Activated B cell treated with CpG ODN at 0.5 μM for 24 hours (primary cell): ENCODE measurements around the gene SPAG7. TPM values are rescaled to one million over a fixed set of nuclear protein-coding genes. Genes with fewer than 3 reads are reported as not detected.

Experiments
- ATAC-seq: fragments of 200-7000 bp; cut with Tn5 transposase; one replicate; pipeline ENCODE4 v1.10.0; 2021; ENCODE audit warnings: low read depth, mild to moderate bottlenecking, moderate library complexity
- CTCF ChIA-PET: fragments of 350-600 bp; sonication (Branson Sonifier 250); formaldehyde crosslinking; loops from one replicate; lab custom pipeline; 2021; ENCODE audit warnings: antibody characterized with exemption; lab: Charles Lee
- POLR2A ChIA-PET: fragments of 350-600 bp; sonication (Branson Sonifier 250); formaldehyde crosslinking; loops from one replicate; lab custom pipeline; 2021; ENCODE audit warnings: antibody characterized with exemption; lab: Charles Lee
- DNase-seq: peaks from one replicate; pipeline ENCODE4 v3.0.0; 2022
- H3K27ac Mint-ChIP-seq: one replicate; pipeline ENCODE4 v1.8.0; 2020; ENCODE audit warnings: mixed read lengths
- H3K27me3 Mint-ChIP-seq: one replicate; pipeline ENCODE4 v1.8.0; 2021; ENCODE audit warnings: mixed read lengths
- H3K36me3 Mint-ChIP-seq: one replicate; pipeline ENCODE4 v1.8.0; 2021; ENCODE audit warnings: low read depth, mixed read lengths
- H3K4me1 Mint-ChIP-seq: one replicate; pipeline ENCODE4 v1.8.0; 2021; ENCODE audit warnings: mixed read lengths
- H3K4me3 Mint-ChIP-seq: one replicate; pipeline ENCODE4 v1.8.0; 2020; ENCODE audit warnings: mild to moderate bottlenecking, mixed read lengths
- H3K9me3 Mint-ChIP-seq: one replicate; pipeline ENCODE4 v1.8.0; 2020; ENCODE audit warnings: mixed read lengths
- intact Hi-C: fragments of 100-400 bp; cut with micrococcal nuclease; formaldehyde crosslinking; loops from one replicate; pipeline ENCODE4 v1.15.1; 2024
- total RNA-seq: library from RNA; stranded (reverse); gene quantifications from 2 replicates; pipeline ENCODE4 v1.2.3, GENCODE V29; 2022
- TF ChIP-seq, protein P1 (sequence below): fragments of 200-600 bp; IDR thresholded peaks from one replicate; pipeline ENCODE4 v1.8.0; 2022; ENCODE audit warnings: antibody characterized with exemption, mild to moderate bottlenecking

The SPAG7 gene
- total RNA-seq, 1 donor from 2014 or later, result 64.2 TPM

DNA sequence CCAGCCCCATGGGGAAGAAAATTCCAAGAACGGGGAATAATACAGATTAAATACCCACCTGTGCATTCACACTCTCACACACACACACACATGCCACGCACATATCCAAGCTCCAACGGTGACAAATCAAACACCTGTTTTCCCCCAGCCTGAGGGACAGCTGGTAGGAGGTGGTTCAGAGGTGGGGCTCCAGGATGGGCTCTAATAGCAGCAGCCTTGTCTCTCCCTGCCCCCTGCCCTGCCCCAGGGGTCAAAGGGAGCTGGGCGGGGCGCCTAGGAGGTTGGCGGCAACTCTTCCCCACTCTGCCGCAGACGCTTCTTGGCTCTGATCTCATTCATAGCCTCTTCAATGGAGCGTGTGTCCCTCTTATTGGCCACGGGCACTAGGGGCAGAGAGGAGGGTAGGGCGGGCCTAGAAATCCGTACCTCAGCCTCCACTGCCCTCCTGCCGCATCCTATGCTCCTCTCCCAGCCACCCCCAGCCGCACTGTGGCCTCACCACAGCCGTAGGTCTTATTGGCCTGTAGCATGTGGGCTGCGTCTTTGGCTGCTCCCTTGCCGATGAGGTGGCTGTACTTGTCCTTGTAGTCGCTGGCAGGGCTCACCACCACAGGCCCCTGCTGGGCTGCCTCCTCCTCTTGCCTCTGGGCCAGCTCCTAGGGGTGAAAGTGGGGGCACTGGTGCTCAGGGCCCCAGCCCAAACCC lies 8.2 kb downstream of the SPAG7 start:
- H3K4me3 Mint-ChIP-seq, result no peak overlapping the region
- intact Hi-C loops, result no loop called here
- DNase-seq, result no peak

DNA sequence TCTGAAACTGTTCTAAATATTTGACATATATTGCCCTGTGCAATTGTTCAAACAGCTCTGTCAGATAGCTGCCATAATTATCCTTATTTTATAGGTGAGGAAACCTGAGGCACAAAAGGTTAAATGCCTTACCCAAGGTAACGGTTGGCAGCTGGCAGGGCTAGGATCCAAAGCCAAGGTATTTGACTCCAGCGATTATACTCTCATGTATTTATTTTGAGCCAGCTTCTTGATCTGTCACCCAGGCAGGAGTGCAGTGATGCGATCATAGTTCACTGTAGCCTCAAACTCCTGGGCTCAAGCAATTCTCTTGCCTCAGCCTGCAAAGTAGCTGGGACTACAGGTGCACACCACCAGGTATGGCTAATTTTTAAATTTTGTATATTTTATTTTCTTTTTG lies 9.5 kb downstream of the SPAG7 start:
- no peak overlapping the region for H3K4me3 Mint-ChIP-seq
- DNase-seq, result no peak
- intact Hi-C loops, result no loop called here
- CTCF ChIA-PET, result interaction anchor here (1.4 kb wide), 1 partner anchor 49 kb away, joined by 4 read pairs; no protein-coding TSS in a partner anchor
- H3K9me3 Mint-ChIP-seq, result no peaks in the 10 kb centered on the region
- peaks cover 37% of the 10 kb centered on the region for H3K36me3 Mint-ChIP-seq
- H3K4me1 Mint-ChIP-seq, result no peaks in the 10 kb centered on the region
- H3K27ac Mint-ChIP-seq, result no peak overlapping the region
- POLR2A ChIA-PET, result interaction anchor here (0.7 to 2.3 kb wide), 3 partner anchors 9 to 120 kb away, joined by 4 to 8 read pairs (median 6); partner anchors contain the start of genes PFN1, SPAG7 and ZFP3
- no peak for ATAC-seq
- H3K27me3 Mint-ChIP-seq, result no peaks in the 10 kb centered on the region
- TF ChIP-seq, protein P1, sequence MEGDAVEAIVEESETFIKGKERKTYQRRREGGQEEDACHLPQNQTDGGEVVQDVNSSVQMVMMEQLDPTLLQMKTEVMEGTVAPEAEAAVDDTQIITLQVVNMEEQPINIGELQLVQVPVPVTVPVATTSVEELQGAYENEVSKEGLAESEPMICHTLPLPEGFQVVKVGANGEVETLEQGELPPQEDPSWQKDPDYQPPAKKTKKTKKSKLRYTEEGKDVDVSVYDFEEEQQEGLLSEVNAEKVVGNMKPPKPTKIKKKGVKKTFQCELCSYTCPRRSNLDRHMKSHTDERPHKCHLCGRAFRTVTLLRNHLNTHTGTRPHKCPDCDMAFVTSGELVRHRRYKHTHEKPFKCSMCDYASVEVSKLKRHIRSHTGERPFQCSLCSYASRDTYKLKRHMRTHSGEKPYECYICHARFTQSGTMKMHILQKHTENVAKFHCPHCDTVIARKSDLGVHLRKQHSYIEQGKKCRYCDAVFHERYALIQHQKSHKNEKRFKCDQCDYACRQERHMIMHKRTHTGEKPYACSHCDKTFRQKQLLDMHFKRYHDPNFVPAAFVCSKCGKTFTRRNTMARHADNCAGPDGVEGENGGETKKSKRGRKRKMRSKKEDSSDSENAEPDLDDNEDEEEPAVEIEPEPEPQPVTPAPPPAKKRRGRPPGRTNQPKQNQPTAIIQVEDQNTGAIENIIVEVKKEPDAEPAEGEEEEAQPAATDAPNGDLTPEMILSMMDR, result no peak

More for the DNA sequence above, 8.2 kb downstream of the SPAG7 start:
- H3K27me3 Mint-ChIP-seq, result no peaks in the 10 kb centered on the region
- peaks cover 39% of the 10 kb centered on the region for H3K36me3 Mint-ChIP-seq
- H3K9me3 Mint-ChIP-seq, result no peaks in the 10 kb centered on the region
- no peak overlapping the region for H3K27ac Mint-ChIP-seq
- TF ChIP-seq, protein P1, result no peak
- ATAC-seq, result no peak
- H3K4me1 Mint-ChIP-seq, result no peaks in the 10 kb centered on the region
- ChIA-PET CTCF (no interaction called here), POLR2A (interaction anchor here (1.2 kb wide), 1 partner anchor 19 kb away, joined by 3 read pairs; the partner anchor contains the start of genes RNF167 and SLC25A11)

DNA sequence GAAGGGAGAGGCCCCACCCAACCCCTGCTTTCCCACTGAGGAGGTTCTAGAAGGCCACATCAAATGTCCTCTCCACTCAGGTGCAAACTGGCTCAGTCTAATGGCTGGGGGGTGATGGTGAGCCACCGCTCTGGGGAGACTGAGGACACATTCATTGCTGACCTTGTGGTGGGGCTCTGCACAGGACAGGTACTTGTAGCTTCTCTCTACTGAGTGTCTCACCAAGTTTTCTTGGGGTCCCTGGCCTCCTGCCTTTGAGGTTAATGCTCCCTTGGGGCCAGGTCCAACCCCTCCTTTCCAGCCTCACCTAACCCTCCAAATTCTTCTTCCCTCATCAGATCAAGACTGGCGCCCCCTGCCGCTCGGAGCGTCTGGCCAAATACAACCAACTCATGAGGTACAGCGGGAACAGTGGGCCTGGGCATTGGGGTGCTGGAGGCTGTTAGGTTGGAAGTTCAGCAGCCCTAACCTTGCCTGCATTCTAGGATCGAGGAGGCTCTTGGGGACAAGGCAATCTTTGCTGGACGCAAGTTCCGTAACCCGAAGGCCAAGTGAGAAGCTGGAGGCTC lies 11.0 kb downstream of the SPAG7 start:
- Mint-ChIP-seq H3K27ac (no peak overlapping the region), H3K36me3 (peaks cover 34% of the 10 kb centered on the region), H3K4me3 (no peak overlapping the region), H3K9me3 (no peaks in the 10 kb centered on the region), H3K27me3 (no peaks in the 10 kb centered on the region), H3K4me1 (no peaks in the 10 kb centered on the region)
- ATAC-seq, result no peak
- intact Hi-C loops, result loop anchor here (1.0 kb wide), 1 partner anchor 47 kb away; no protein-coding TSS in a partner anchor
- ChIA-PET POLR2A (interaction anchor here (0.5 to 2.3 kb wide), 4 partner anchors 8 to 72 kb away, joined by 4 to 8 read pairs (median 5); partner anchors contain the start of genes PFN1, RNF167, SLC25A11 and SPAG7), CTCF (no interaction called here)
- TF ChIP-seq, protein P1, result no peak
- DNase-seq, result no peak

- DNase-seq (no peak), ATAC-seq (no peak)
- Mint-ChIP-seq H3K4me1 (peaks cover 12% of the 10 kb centered on the region), H3K4me3 (no peak overlapping the region), H3K27me3 (no peaks in the 10 kb centered on the region), H3K9me3 (no peaks in the 10 kb centered on the region), H3K27ac (no peak overlapping the region), H3K36me3 (peaks cover 22% of the 10 kb centered on the region)
- POLR2A ChIA-PET, result interaction anchor here (0.8 to 1.5 kb wide), 4 partner anchors 10 to 46 kb away, joined by 3 to 6 read pairs (median 4); partner anchors contain the start of genes RNF167, SLC25A11 and SPAG7
- TF ChIP-seq, protein P1, result no peak
- intact Hi-C loops, result no loop called here
- CTCF ChIA-PET, result no interaction called here
Observed at GRCh38 chr17:4955091-4955490, 12.5 kb downstream of the SPAG7 start.

- DNase-seq (no peak), ATAC-seq (no peak)
- Mint-ChIP-seq H3K27ac (no peak overlapping the region), H3K27me3 (peaks cover 2% of the 10 kb centered on the region), H3K4me3 (no peak overlapping the region), H3K9me3 (no peaks in the 10 kb centered on the region), H3K4me1 (peaks cover 14% of the 10 kb centered on the region), H3K36me3 (peaks cover 9% of the 10 kb centered on the region)
- POLR2A ChIA-PET, result interaction anchor here (0.7 to 12.1 kb wide), 3 partner anchors 13 to 64 kb away, joined by 3 to 391 read pairs (median 9); partner anchors contain the start of genes RNF167, SLC25A11 and SPAG7
- TF ChIP-seq, protein P1, result no peak
- intact Hi-C loops, result no loop called here
- CTCF ChIA-PET, result no interaction called here
Observed at GRCh38 chr17:4953451-4953961, 14.1 kb downstream of the SPAG7 start.
